CD14-positive monocyte (primary cell): Measurements from ENCODE around the gene ST3GAL5. TPM values are rescaled to one million over a fixed set of nuclear protein-coding genes. Genes with fewer than 3 reads are reported as not detected.

Experiments used
- DNase-seq, 3 donors: peaks; one replicate each; pipeline ENCODE4 v3.0.0-alpha.2; 2011 to 2022
- H2AFZ ChIP-seq: 2 replicates; pipeline ENCODE4 v1.6.0; 2012; ENCODE audit warnings: mild to moderate bottlenecking, low read depth, low read length, inconsistent platforms; ENCODE audit not compliant: insufficient read depth, poor library complexity, severe bottlenecking
- H3K27ac ChIP-seq, 2 donors: 1 replicate in 1 of 2; 2 replicates in 1 of 2; pipeline ENCODE4 v1.5.1; 2012 to 2013; ENCODE audit warnings: low read length in 2 of 2, control low read depth in 1 of 2, inconsistent platforms in 1 of 2, low read depth in 1 of 2, mild to moderate bottlenecking in 1 of 2
- H3K27me3 ChIP-seq, 2 donors: one replicate each; pipeline versions ENCODE4 v1.6.0 to v1.6.1; 2011 to 2013; ENCODE audit warnings: low read length in 2 of 2; ENCODE audit not compliant: control insufficient read depth in 2 of 2, insufficient read depth in 2 of 2
- H3K36me3 ChIP-seq, 2 donors: replicated peaks in 1 of 2; 1 replicate in 1 of 2; 2 replicates in 1 of 2; pipeline versions ENCODE4 v1.5.1 to v1.6.1; 2012 to 2013; ENCODE audit warnings: low read length in 2 of 2, control low read depth in 1 of 2, inconsistent platforms in 1 of 2, mild to moderate bottlenecking in 1 of 2; ENCODE audit not compliant: insufficient read depth in 2 of 2, control insufficient read depth in 1 of 2
- H3K4me1 ChIP-seq, 2 donors: 1 replicate in 1 of 2; 2 replicates in 1 of 2; pipeline versions ENCODE4 v1.5.1 to v1.6.1; 2012 to 2013; ENCODE audit warnings: low read length in 2 of 2, control low read depth in 1 of 2, inconsistent platforms in 1 of 2, mild to moderate bottlenecking in 1 of 2, moderate library complexity in 1 of 2; ENCODE audit not compliant: insufficient read depth in 2 of 2, control insufficient read depth in 1 of 2
- H3K4me2 ChIP-seq: replicated peaks from 2 replicates; pipeline ENCODE3; 2012; ENCODE audit warnings: low read length, moderate library complexity, mild to moderate bottlenecking; ENCODE audit not compliant: poor library complexity, severe bottlenecking; ENCODE audit errors: extremely low read depth
- H3K4me3 ChIP-seq, 3 experiments: fragments of 200-600 bp in 1 of 3; sonication (generic) in 1 of 3; replicated peaks in 1 of 3; 1 replicate in 2 of 3; 2 replicates in 1 of 3; pipeline ENCODE4 v1.5.1; 2011 to 2013; ENCODE audit warnings: low read length in 3 of 3, mild to moderate bottlenecking in 3 of 3, control low read depth in 2 of 3, low read depth in 2 of 3, inconsistent platforms in 1 of 3, moderate library complexity in 1 of 3
- H3K79me2 ChIP-seq: 2 replicates; pipeline ENCODE4 v1.6.0; 2012; ENCODE audit warnings: mild to moderate bottlenecking, control low read depth, inconsistent platforms, low read length, moderate library complexity; ENCODE audit not compliant: insufficient read depth
- H3K9ac ChIP-seq: 2 replicates; pipeline ENCODE4 v1.6.0; 2017; ENCODE audit warnings: low read length, mild to moderate bottlenecking; ENCODE audit not compliant: insufficient read depth, poor library complexity, severe bottlenecking
- H3K9me3 ChIP-seq, 2 donors: replicated peaks in 1 of 2; 1 replicate in 1 of 2; 2 replicates in 1 of 2; pipeline versions ENCODE4 v1.5.1 to v1.6.1; 2012 to 2013; ENCODE audit warnings: low read length in 2 of 2, control low read depth in 1 of 2; ENCODE audit not compliant: control insufficient read depth in 1 of 2, insufficient read depth in 1 of 2
- H4K20me1 ChIP-seq: 2 replicates; pipeline ENCODE4 v1.6.0; 2012; ENCODE audit warnings: mild to moderate bottlenecking, low read length, control low read depth, moderate library complexity; ENCODE audit not compliant: insufficient read depth
- H3K27ac Mint-ChIP-seq, 7 donors: one replicate each; pipeline ENCODE4 v1.8.0; 2020; ENCODE audit warnings: mild to moderate bottlenecking in 7 of 7, mixed read lengths in 7 of 7, moderate library complexity in 6 of 7, inconsistent platforms in 2 of 7
- H3K27me3 Mint-ChIP-seq, 3 donors: one replicate each; pipeline ENCODE4 v1.8.0; 2021 to 2022; ENCODE audit warnings: low read depth in 3 of 3, mild to moderate bottlenecking in 3 of 3, mixed read lengths in 3 of 3, moderate library complexity in 3 of 3, inconsistent platforms in 1 of 3
- H3K36me3 Mint-ChIP-seq, 2 donors: one replicate each; pipeline ENCODE4 v1.8.0; 2020; ENCODE audit warnings: mixed read lengths in 2 of 2, inconsistent platforms in 1 of 2, mild to moderate bottlenecking in 1 of 2
- H3K4me1 Mint-ChIP-seq: one replicate; pipeline ENCODE4 v1.8.0; 2020; ENCODE audit warnings: mild to moderate bottlenecking, mixed read lengths
- H3K4me3 Mint-ChIP-seq, 2 donors: one replicate each; pipeline ENCODE4 v1.8.0; 2020; ENCODE audit warnings: mild to moderate bottlenecking in 2 of 2, mixed read lengths in 2 of 2, moderate library complexity in 1 of 2
- H3K9me3 Mint-ChIP-seq, 7 donors: one replicate each; pipeline ENCODE4 v1.8.0; 2020 to 2022; ENCODE audit warnings: mixed read lengths in 7 of 7, mild to moderate bottlenecking in 6 of 7, moderate library complexity in 6 of 7, inconsistent platforms in 2 of 7
- WGBS: methylation state at CpG from one replicate; pipeline ENCODE4 v1.1.5; 2013; ENCODE audit warnings: missing lambda C conversion rate; ENCODE audit not compliant: insufficient coverage; 5-methylcytosine and 5-hydroxymethylcytosine counted together
- intact Hi-C, 2 donors: fragments of 100-400 bp; cut with micrococcal nuclease; formaldehyde crosslinking; loops; one replicate each; pipeline versions ENCODE4 v1.15.0 to v1.15.1; 2023
- polyA plus RNA-seq, 3 donors: library from polyadenylated mRNA; depleted of rRNA in 1 of 3; unstranded in 2 of 3; stranded (reverse) in 1 of 3; fragments of 300-500 nt in 2 of 3; fragments of >200 nt in 1 of 3; fragmentation: Illumina TruSeq in 2 of 3; gene quantifications; 1 replicate in 2 of 3; 2 replicates in 1 of 3; pipeline ENCODE4 v1.2.3, GENCODE V29; 2012 to 2021
- TF ChIP-seq, protein P1 (sequence below): fragments of 200-600 bp; IDR thresholded peaks from one replicate; pipeline ENCODE4 v1.8.0; 2022; ENCODE audit warnings: antibody characterized with exemption, mild to moderate bottlenecking

ST3GAL5 gene
- polyA plus RNA-seq, 3 donors: 14.0 to 51.2 (median 19.5) TPM

DNA sequence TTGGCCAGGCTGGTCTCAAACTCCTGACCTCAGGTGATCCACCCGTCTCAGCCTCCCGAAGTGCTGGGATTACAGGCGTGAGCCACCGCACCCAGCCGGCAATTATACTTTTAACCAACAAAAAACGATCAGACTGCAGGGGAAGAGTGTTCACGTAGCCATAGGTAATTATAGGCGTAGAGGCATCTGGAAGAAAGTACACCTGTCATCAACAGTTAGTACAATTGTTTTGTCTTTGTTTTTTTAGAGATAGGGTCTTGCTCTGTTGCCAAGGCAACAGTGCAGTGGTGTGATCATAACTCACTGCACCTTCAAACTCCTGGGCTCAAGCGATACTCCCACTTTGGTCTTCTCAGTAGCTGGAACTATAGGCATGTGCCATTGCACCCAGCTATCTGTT lies 20.0 kb downstream of the ST3GAL5 start:
- Mint-ChIP-seq H3K36me3 (peaks cover 48 to 55% of the 10 kb centered on the region in 2 donors), H3K4me1 (peaks cover 6% of the 10 kb centered on the region), H3K27me3 (peaks cover 0 to 3% (median 2%) of the 10 kb centered on the region in 3 donors), H3K4me3 (no peak overlapping the region), H3K9me3 (peaks cover 0 to 2% (median 0%) of the 10 kb centered on the region in 7 donors), H3K27ac (no peak overlapping the region)
- Histone ChIP-seq H3K4me2 (no peak overlapping the region), H3K9me3 (no peaks in the 10 kb centered on the region), H3K36me3 (peaks cover 17 to 38% of the 10 kb centered on the region in 2 donors), H4K20me1 (peaks cover 90% of the 10 kb centered on the region), H3K4me1 (no peaks in the 10 kb centered on the region), H3K9ac (no peak overlapping the region), H3K27me3 (no peaks in the 10 kb centered on the region), H3K4me3 (no peak overlapping the region), H3K27ac (no peak overlapping the region), H3K79me2 (peaks cover 49% of the 10 kb centered on the region), H2AFZ (no peak overlapping the region)
- no CpG with 5 or more reads among the region's 9 CpGs for WGBS
- intact Hi-C loops: no loop called here
- DNase-seq: no peak
- TF ChIP-seq, protein P1, sequence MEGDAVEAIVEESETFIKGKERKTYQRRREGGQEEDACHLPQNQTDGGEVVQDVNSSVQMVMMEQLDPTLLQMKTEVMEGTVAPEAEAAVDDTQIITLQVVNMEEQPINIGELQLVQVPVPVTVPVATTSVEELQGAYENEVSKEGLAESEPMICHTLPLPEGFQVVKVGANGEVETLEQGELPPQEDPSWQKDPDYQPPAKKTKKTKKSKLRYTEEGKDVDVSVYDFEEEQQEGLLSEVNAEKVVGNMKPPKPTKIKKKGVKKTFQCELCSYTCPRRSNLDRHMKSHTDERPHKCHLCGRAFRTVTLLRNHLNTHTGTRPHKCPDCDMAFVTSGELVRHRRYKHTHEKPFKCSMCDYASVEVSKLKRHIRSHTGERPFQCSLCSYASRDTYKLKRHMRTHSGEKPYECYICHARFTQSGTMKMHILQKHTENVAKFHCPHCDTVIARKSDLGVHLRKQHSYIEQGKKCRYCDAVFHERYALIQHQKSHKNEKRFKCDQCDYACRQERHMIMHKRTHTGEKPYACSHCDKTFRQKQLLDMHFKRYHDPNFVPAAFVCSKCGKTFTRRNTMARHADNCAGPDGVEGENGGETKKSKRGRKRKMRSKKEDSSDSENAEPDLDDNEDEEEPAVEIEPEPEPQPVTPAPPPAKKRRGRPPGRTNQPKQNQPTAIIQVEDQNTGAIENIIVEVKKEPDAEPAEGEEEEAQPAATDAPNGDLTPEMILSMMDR: no peak

DNA sequence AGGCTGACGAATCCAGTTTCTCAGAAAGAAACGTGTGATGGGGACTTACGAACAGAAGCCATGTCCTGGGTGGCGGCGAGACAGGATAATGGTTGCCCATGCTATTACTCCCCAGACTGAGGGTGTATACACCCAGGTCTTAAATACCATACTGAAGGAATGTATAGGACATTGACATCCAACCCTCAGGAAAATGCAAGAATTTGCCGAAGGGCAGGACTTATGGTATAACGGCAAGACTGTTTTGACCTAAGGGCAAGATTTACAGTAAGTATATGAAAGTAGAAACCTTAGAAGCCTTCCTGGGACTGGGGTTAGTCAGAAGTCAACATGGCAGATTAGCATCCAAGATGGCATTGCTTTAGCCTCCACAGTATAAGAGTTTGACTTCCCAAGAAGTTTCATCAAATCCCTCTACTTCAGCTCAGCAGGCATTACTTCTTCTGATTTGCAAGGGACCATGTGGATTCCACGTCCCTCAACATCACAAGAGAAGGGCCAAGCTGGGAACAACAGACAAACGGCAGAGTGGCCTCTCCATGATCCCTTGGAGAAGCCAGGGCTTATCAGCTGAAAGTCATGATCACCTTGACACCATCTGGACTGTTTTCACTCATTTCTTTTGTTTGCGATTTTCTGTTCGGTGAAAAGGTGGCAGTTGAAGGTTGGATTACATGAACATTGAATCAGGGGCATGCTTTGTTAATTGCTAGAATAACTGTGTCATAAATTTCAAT lies 21.1 kb downstream of the ST3GAL5 start:
- no peak for DNase-seq
- no peak overlapping the region for H3K9ac ChIP-seq
- Mint-ChIP-seq H3K36me3 (peaks cover 48 to 56% of the 10 kb centered on the region in 2 donors), H3K27me3 (peaks cover 0 to 2% (median 2%) of the 10 kb centered on the region in 3 donors), H3K9me3 (no peaks in the 10 kb centered on the region), H3K4me1 (no peaks in the 10 kb centered on the region), H3K27ac (no peak overlapping the region), H3K4me3 (no peak overlapping the region)
- WGBS: 100% methylated on average over 1 of the region's 11 CpGs
- no peaks in the 10 kb centered on the region for H3K9me3 ChIP-seq
- peaks cover 38% of the 10 kb centered on the region for H3K79me2 ChIP-seq
- H2AFZ ChIP-seq: no peak overlapping the region
- intact Hi-C loops: no loop called here
- H3K36me3 ChIP-seq: peaks cover 23 to 42% of the 10 kb centered on the region in 2 donors
- TF ChIP-seq, protein P1: no peak
- no peak overlapping the region for H3K4me2 ChIP-seq
- peaks cover 86% of the 10 kb centered on the region for H4K20me1 ChIP-seq
- no peak overlapping the region for H3K4me3 ChIP-seq
- H3K4me1 ChIP-seq: no peaks in the 10 kb centered on the region
- H3K27me3 ChIP-seq: no peaks in the 10 kb centered on the region
- no peak overlapping the region for H3K27ac ChIP-seq
